Neural crest cell (in vitro differentiated cells): ENCODE results near the gene CRAT. TPM values are rescaled to one million over a fixed set of nuclear protein-coding genes. Genes with fewer than 3 reads are reported as not detected.

Source experiments
- DNase-seq: peaks from one replicate; pipeline ENCODE4 v3.0.0; 2021; ENCODE audit warnings: low read depth, mixed read lengths, low spot score
- H3K27ac Mint-ChIP-seq: one replicate; pipeline ENCODE4 v1.8.0; 2021; ENCODE audit warnings: mild to moderate bottlenecking, mixed read lengths; ENCODE audit not compliant: unreplicated experiment
- H3K27me3 Mint-ChIP-seq: 2 replicates; pipeline ENCODE4 v1.8.0; 2021; ENCODE audit warnings: low read depth, mild to moderate bottlenecking, mixed read lengths
- H3K36me3 Mint-ChIP-seq: 2 replicates; pipeline ENCODE4 v1.8.0; 2021; ENCODE audit warnings: low read depth, mild to moderate bottlenecking, mixed read lengths
- H3K4me1 Mint-ChIP-seq: 2 replicates; pipeline ENCODE4 v1.8.0; 2021; ENCODE audit warnings: mixed read lengths
- H3K4me3 Mint-ChIP-seq: one replicate; pipeline ENCODE4 v1.8.0; 2021; ENCODE audit warnings: mild to moderate bottlenecking, mixed read lengths
- H3K9me3 Mint-ChIP-seq: 2 replicates; pipeline ENCODE4 v1.8.0; 2021; ENCODE audit warnings: mixed read lengths
- CTCF ChIP-seq: fragments of 200-600 bp; sonication (generic); conservative IDR thresholded peaks from 2 replicates; pipeline ENCODE4 v1.5.0; 2021; ENCODE audit warnings: antibody characterized with exemption, mild to moderate bottlenecking
- total RNA-seq: library from RNA; stranded (reverse); gene quantifications from 2 replicates; pipeline ENCODE4 v1.2.1, GENCODE V29; 2021

Gene CRAT
- total RNA-seq, 1 donor from 2014 or later = 24.9 TPM

- TF ChIP-seq CTCF = no peak
- no peaks in the 10 kb centered on the region for H3K4me1 Mint-ChIP-seq
- H3K27ac Mint-ChIP-seq = no peak overlapping the region
- no peak for DNase-seq
- H3K27me3 Mint-ChIP-seq = no peaks in the 10 kb centered on the region
- H3K4me3 Mint-ChIP-seq = no peak overlapping the region
- no peaks in the 10 kb centered on the region for H3K9me3 Mint-ChIP-seq
- peaks cover 2% of the 10 kb centered on the region for H3K36me3 Mint-ChIP-seq
These were observed 51.4 kb downstream of the CRAT start for GRCh38 chr9:129058965-129059795.

- Mint-ChIP-seq H3K4me3 (no peak overlapping the region), H3K9me3 (no peaks in the 10 kb centered on the region), H3K27ac (no peak overlapping the region), H3K27me3 (no peaks in the 10 kb centered on the region), H3K36me3 (peaks cover 2% of the 10 kb centered on the region), H3K4me1 (no peaks in the 10 kb centered on the region)
- DNase-seq = no peak
- TF ChIP-seq CTCF = no peak
These were observed 56.3 kb downstream of the CRAT start for GRCh38 chr9:129054163-129054851.

GRCh38 chr9:129053020-129053419 lies 57.6 kb downstream of the CRAT start:
- Mint-ChIP-seq H3K36me3 (peaks cover 2% of the 10 kb centered on the region), H3K4me3 (no peak overlapping the region), H3K4me1 (no peaks in the 10 kb centered on the region), H3K9me3 (no peaks in the 10 kb centered on the region), H3K27ac (no peak overlapping the region), H3K27me3 (no peaks in the 10 kb centered on the region)
- no peak for DNase-seq
- no peak for TF ChIP-seq CTCF

- no peak for TF ChIP-seq CTCF
- Mint-ChIP-seq H3K36me3 (peaks cover 2% of the 10 kb centered on the region), H3K27ac (no peak overlapping the region), H3K27me3 (no peaks in the 10 kb centered on the region), H3K4me1 (no peaks in the 10 kb centered on the region), H3K4me3 (no peak overlapping the region), H3K9me3 (no peaks in the 10 kb centered on the region)
- no peak for DNase-seq
These were observed 58.0 kb downstream of the CRAT start for GRCh38 chr9:129052592-129052991.

Other genes starting within 250 kb of the CRAT start
- 17.7 and 17.9 TPM in 2 replicates for gene KYAT1, start 228.8 kb downstream of the CRAT start, total RNA-seq
- 48.5 and 49.7 TPM in 2 replicates for gene LRRC8A, start 228.7 kb downstream of the CRAT start, total RNA-seq
- gene PHYHD1, start 189.8 kb downstream of the CRAT start, total RNA-seq = 3.9 and 5.0 TPM in 2 replicates
- gene DOLK, start 163.2 kb downstream of the CRAT start, total RNA-seq = 20.7 and 21.1 TPM in 2 replicates
- gene NUP188, start 163.1 kb downstream of the CRAT start, total RNA-seq = 128 TPM in 2 replicates
- 71.7 and 76.1 TPM in 2 replicates for gene SH3GLB2, start 82.5 kb downstream of the CRAT start, total RNA-seq
- 34.4 and 38.3 TPM in 2 replicates for gene MIGA2, start 74.2 kb downstream of the CRAT start, total RNA-seq
- gene DOLPP1, start 29.7 kb downstream of the CRAT start, total RNA-seq = 43.1 and 43.9 TPM in 2 replicates
- gene PTPA, start 622 bp upstream of the CRAT start, total RNA-seq = 136 and 144 TPM in 2 replicates
- gene IER5L, start 67.5 kb upstream of the CRAT start, total RNA-seq = 19.1 and 19.9 TPM in 2 replicates